Choroid plexus epithelial cell (primary cell): ENCODE data around the gene GUCY1A2.

ENCODE experiments used
- DNase-seq: peaks from one replicate; pipeline ENCODE4 v3.0.0-alpha.2; 2010; ENCODE audit warnings: low read depth
- H3K4me3 ChIP-seq: 2 replicates; pipeline ENCODE4 v1.5.1; 2011; ENCODE audit warnings: low read depth, mild to moderate bottlenecking, control low read depth, low read length, moderate library complexity
- TF ChIP-seq, protein P1 (sequence below): conservative IDR thresholded peaks from 2 replicates; pipeline ENCODE4 v1.5.1; 2011; ENCODE audit warnings: low read depth, mild to moderate bottlenecking, control low read depth, inconsistent platforms, low read length, moderate library complexity

Gene GUCY1A2

DNA sequence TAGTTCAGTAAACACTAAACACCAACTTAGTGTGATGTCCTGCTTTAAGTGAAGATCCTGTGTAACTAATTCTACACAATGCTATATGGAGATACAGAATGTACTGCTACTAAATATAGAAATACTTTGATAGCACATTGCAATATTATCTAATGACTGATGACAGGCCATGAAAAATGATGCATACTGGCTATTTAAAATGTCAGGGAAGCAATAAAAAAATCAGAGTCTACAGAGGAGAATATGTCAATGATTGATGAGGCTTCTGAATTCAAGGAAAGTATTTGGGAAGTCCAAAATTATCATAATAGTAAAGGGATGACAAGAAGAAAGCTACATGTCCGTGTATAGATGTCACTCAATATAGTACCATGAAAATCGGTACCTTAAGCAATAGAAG, 55.3 kb downstream of the GUCY1A2 start:
- H3K4me3 ChIP-seq: no peak overlapping the region
- TF ChIP-seq, protein P1, sequence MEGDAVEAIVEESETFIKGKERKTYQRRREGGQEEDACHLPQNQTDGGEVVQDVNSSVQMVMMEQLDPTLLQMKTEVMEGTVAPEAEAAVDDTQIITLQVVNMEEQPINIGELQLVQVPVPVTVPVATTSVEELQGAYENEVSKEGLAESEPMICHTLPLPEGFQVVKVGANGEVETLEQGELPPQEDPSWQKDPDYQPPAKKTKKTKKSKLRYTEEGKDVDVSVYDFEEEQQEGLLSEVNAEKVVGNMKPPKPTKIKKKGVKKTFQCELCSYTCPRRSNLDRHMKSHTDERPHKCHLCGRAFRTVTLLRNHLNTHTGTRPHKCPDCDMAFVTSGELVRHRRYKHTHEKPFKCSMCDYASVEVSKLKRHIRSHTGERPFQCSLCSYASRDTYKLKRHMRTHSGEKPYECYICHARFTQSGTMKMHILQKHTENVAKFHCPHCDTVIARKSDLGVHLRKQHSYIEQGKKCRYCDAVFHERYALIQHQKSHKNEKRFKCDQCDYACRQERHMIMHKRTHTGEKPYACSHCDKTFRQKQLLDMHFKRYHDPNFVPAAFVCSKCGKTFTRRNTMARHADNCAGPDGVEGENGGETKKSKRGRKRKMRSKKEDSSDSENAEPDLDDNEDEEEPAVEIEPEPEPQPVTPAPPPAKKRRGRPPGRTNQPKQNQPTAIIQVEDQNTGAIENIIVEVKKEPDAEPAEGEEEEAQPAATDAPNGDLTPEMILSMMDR: no peak
- DNase-seq: no peak

DNA sequence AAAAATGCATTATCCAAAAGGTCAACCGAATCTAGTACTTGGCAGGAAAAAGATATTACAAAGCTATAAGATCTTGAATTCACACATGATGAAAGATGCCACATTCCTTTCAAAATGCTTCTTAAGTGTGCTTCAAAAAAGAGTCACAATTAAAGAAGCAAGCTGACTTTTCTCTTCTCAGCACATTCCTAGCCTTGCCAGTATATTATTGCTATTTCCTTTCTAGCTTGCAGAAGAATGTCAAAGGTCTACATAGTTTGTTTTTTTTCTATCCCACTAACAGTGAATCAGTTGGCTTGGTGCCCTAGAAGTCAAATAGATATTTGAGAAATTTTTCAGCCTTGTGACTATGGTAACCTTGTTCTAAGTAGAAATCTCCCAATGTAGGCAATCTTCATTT, 56.8 kb downstream of the GUCY1A2 start:
- H3K4me3 ChIP-seq: no peak overlapping the region
- DNase-seq: peak; percentile 98
- TF ChIP-seq, protein P1: no peak

DNA sequence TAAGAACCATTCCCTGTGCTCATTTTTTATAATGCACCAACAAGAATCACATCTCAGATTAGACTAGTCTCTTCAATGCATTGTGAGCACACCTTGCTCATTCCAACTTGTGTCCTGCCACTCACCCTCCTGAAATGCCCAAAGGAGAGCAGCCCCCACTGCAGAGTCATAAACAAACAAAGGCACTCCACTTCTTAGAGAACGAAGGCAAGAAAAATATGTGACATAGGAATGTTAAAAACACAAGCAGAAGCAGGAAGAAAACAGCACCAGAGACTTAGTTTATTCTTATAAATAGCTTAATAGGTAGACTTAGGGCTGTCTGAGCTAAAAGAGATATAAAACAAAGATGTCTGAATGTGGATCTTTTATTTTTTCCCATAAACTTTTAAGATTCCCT, 57.2 kb downstream of the GUCY1A2 start:
- H3K4me3 ChIP-seq: no peak overlapping the region
- TF ChIP-seq, protein P1: no peak
- no peak for DNase-seq

DNA sequence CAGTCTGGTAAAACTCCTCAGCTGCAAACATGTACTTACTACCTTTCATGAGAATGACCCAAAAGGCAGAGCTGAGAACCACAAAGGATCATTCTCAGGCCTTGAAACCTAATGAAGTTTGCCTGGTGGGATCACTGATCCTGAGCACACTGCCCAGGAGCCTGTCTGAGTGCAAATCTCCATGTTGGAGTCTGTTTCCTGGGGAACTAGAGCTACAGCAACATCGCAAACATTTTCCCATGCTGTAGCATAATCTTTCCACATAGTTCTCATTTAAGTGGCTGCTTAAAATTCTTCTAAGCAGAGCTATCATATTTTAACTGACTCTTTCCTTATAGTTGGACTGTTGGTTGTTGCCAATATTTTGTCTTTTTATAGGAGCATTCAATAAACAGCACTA, 58.5 kb downstream of the GUCY1A2 start:
- H3K4me3 ChIP-seq: no peak overlapping the region
- DNase-seq: peak; percentile 79
- TF ChIP-seq, protein P1: no peak

DNA sequence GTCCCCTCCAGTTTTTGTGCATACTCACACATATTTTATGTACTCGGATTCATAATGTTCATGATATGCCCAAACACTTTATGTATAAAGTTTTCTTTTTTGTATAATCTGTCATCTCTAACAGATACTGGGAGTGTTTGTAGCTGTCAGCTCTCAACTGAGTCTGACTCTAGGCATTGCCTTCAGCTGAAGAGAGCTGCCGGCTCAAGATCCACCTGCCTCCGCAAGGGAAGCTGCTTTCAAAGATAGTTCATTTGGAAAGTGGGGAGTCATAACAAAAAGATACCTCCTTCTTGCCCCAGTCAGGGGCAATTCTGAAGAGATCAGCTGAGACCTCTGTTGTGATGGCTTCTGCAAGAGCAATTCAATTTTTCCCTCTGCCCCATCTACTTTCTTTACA, 58.9 kb downstream of the GUCY1A2 start:
- H3K4me3 ChIP-seq: no peak overlapping the region
- TF ChIP-seq, protein P1: no peak
- no peak for DNase-seq

DNA sequence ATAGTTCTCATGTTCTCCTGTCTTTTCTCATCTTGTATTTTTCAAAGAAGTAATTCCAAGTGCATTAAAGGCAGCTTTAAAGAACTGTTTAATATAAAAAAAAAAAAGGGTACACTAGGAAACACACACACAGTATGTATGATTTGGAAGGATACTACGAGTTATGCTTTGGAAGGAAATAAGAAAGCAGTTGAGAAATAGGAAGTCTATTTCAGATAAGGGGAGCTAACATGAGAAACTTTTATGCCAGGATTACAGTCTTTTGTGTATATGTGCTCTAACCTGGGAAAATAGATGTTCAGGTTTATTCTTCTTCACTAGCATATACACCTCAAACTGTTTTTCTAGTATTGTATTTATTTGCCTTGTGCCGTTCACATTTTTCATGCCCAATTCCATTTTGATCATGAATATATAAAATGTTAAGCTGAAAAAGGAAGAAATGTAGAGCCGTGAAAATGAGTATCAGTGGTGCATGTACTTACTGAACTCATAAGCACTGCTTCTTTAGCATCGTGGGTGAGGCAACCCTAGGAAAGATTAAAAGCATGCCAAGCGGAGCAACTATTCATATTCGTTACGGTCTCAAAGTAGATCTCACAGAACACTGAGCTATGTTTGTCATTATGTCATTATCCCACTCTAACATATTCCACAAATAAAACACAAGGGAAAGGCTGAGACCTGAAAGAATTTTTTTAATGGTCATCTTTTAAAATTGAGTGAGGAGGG, 59.6 kb downstream of the GUCY1A2 start:
- H3K4me3 ChIP-seq: no peak overlapping the region
- peak; percentile 26 for DNase-seq
- TF ChIP-seq, protein P1: no peak

DNA sequence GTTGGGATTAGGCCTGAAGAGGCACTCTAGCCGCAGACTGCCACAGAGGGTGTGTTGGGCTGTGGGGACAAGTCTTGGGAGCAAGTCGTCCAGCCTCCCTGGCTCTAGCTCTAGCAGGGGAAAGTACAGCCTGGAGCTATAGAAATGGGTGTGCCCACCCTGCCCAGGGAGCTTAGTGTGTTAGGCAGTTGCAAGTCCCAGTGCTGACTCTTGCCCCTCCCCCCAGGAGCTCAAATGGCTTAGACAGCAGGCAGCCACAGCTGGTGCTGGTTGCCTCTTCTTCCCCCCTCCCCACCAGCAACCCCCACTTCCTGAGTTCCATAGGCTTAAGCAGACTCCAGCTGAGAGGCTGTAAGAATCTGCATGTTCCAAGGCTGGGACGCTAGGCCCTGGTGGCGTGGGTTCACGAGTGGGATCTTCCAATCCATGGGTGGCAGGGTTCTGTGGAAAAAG, 61.2 kb downstream of the GUCY1A2 start:
- DNase-seq: no peak
- H3K4me3 ChIP-seq: no peak overlapping the region
- TF ChIP-seq, protein P1: no peak
